CD8-positive, alpha-beta memory T cell (primary cell): Measurements from ENCODE around the gene CXCL8. TPM values are rescaled to one million over a fixed set of nuclear protein-coding genes. Genes with fewer than 3 reads are reported as not detected.

Experiments
- CTCF ChIA-PET: fragments of 350-600 bp; sonication (Branson Sonifier 250); formaldehyde crosslinking; loops from one replicate; lab custom pipeline; 2021; ENCODE audit warnings: antibody characterized with exemption; lab: Charles Lee
- POLR2A ChIA-PET: fragments of 350-600 bp; sonication (Branson Sonifier 250); formaldehyde crosslinking; loops from one replicate; lab custom pipeline; 2021; ENCODE audit warnings: antibody characterized with exemption; lab: Charles Lee
- DNase-seq, 5 donors: peaks; one replicate each; pipeline versions ENCODE4 v3.0.0 to v3.0.0-alpha.2; 2020 to 2022; ENCODE audit warnings: mixed read lengths in 1 of 5
- H3K27ac ChIP-seq: one replicate; pipeline ENCODE4 v1.7.0; 2013; ENCODE audit warnings: low read depth, mild to moderate bottlenecking, low read length, moderate library complexity
- H3K27me3 ChIP-seq: 2 replicates; pipeline ENCODE4 v1.7.0; 2013; ENCODE audit warnings: low read length, mild to moderate bottlenecking; ENCODE audit not compliant: insufficient read depth, poor library complexity, severe bottlenecking
- H3K36me3 ChIP-seq: 2 replicates; pipeline ENCODE4 v1.7.0; 2013; ENCODE audit warnings: mild to moderate bottlenecking, low read length, moderate library complexity; ENCODE audit not compliant: insufficient read depth
- H3K4me1 ChIP-seq: 2 replicates; pipeline ENCODE4 v1.7.0; 2013; ENCODE audit warnings: mild to moderate bottlenecking, low read length, moderate library complexity; ENCODE audit not compliant: insufficient read depth
- H3K4me3 ChIP-seq: 2 replicates; pipeline ENCODE4 v1.7.0; 2013; ENCODE audit warnings: mild to moderate bottlenecking, low read length
- H3K9me3 ChIP-seq: 2 replicates; pipeline ENCODE4 v1.7.0; 2013; ENCODE audit warnings: mild to moderate bottlenecking, low read length
- H3K27ac Mint-ChIP-seq, 8 donors: one replicate each; pipeline ENCODE4 v1.8.0; 2020 to 2021; ENCODE audit warnings: mixed read lengths in 8 of 8, mild to moderate bottlenecking in 6 of 8, inconsistent platforms in 3 of 8, moderate library complexity in 3 of 8
- H3K27me3 Mint-ChIP-seq, 2 donors: one replicate each; pipeline ENCODE4 v1.8.0; 2020 to 2021; ENCODE audit warnings: mixed read lengths in 2 of 2, mild to moderate bottlenecking in 1 of 2, moderate library complexity in 1 of 2
- H3K36me3 Mint-ChIP-seq, 3 donors: one replicate each; pipeline ENCODE4 v1.8.0; 2020 to 2021; ENCODE audit warnings: mixed read lengths in 3 of 3, inconsistent platforms in 1 of 3, mild to moderate bottlenecking in 1 of 3
- H3K4me1 Mint-ChIP-seq, 3 donors: one replicate each; pipeline ENCODE4 v1.8.0; 2020 to 2021; ENCODE audit warnings: mixed read lengths in 3 of 3, inconsistent platforms in 1 of 3, mild to moderate bottlenecking in 1 of 3
- H3K4me3 Mint-ChIP-seq, 7 donors: one replicate each; pipeline ENCODE4 v1.8.0; 2020 to 2021; ENCODE audit warnings: mixed read lengths in 7 of 7, mild to moderate bottlenecking in 6 of 7, moderate library complexity in 4 of 7, inconsistent platforms in 2 of 7
- H3K9me3 Mint-ChIP-seq, 5 donors: one replicate each; pipeline ENCODE4 v1.8.0; 2020 to 2022; ENCODE audit warnings: mixed read lengths in 5 of 5, mild to moderate bottlenecking in 3 of 5, moderate library complexity in 2 of 5, inconsistent platforms in 1 of 5
- polyA plus RNA-seq: library from polyadenylated mRNA; unstranded; fragments of 300-500 nt; fragmentation: Illumina TruSeq; gene quantifications from one replicate; pipeline ENCODE4 v1.2.3, GENCODE V29; 2021
- total RNA-seq, 2 experiments: library from RNA; stranded (reverse); gene quantifications; one replicate each; pipeline ENCODE4 v1.2.3, GENCODE V29; 2021

The CXCL8 gene
- total and polyA plus RNA-seq, 3 experiments from 2014 or later = 0.42 to 0.51 TPM; not detected in 1

- no peak for DNase-seq
- Mint-ChIP-seq H3K36me3 (no peaks in the 10 kb centered on the region), H3K9me3 (peaks cover 0 to 4% (median 0%) of the 10 kb centered on the region in 5 donors), H3K27ac (no peak overlapping the region), H3K27me3 (peaks cover 0 to 3% of the 10 kb centered on the region in 2 donors), H3K4me3 (no peak overlapping the region), H3K4me1 (no peaks in the 10 kb centered on the region)
- H3K4me3 ChIP-seq = no peak overlapping the region
- CTCF ChIA-PET = no interaction called here
- no peaks in the 10 kb centered on the region for H3K9me3 ChIP-seq
- no peaks in the 10 kb centered on the region for H3K4me1 ChIP-seq
- H3K27ac ChIP-seq = no peak overlapping the region
- POLR2A ChIA-PET = no interaction called here
- H3K27me3 ChIP-seq = no peaks in the 10 kb centered on the region
- H3K36me3 ChIP-seq = no peaks in the 10 kb centered on the region
These were observed 30.8 kb upstream of the CXCL8 start for GRCh38 chr4:73709451-73710033.

GRCh38 chr4:73710094-73710493 is 30.3 kb upstream of the CXCL8 start:
- Mint-ChIP-seq H3K27me3 (peaks cover 0 to 3% of the 10 kb centered on the region in 2 donors), H3K27ac (no peak overlapping the region), H3K36me3 (no peaks in the 10 kb centered on the region), H3K9me3 (peaks cover 0 to 4% (median 0%) of the 10 kb centered on the region in 5 donors), H3K4me1 (no peaks in the 10 kb centered on the region), H3K4me3 (no peak overlapping the region)
- no peaks in the 10 kb centered on the region for H3K36me3 ChIP-seq
- H3K4me1 ChIP-seq = no peaks in the 10 kb centered on the region
- H3K27me3 ChIP-seq = no peaks in the 10 kb centered on the region
- no peak overlapping the region for H3K4me3 ChIP-seq
- CTCF ChIA-PET = no interaction called here
- no peak overlapping the region for H3K27ac ChIP-seq
- no peaks in the 10 kb centered on the region for H3K9me3 ChIP-seq
- POLR2A ChIA-PET = no interaction called here
- no peak for DNase-seq

GRCh38 chr4:73711989-73712388 is 28.4 kb upstream of the CXCL8 start:
- CTCF ChIA-PET = no interaction called here
- H3K27ac ChIP-seq = no peak overlapping the region
- Mint-ChIP-seq H3K4me3 (no peak overlapping the region), H3K27ac (no peak overlapping the region), H3K9me3 (peaks cover 0 to 4% (median 0%) of the 10 kb centered on the region in 5 donors), H3K27me3 (peaks cover 0 to 3% of the 10 kb centered on the region in 2 donors), H3K36me3 (no peaks in the 10 kb centered on the region), H3K4me1 (no peaks in the 10 kb centered on the region)
- H3K9me3 ChIP-seq = no peaks in the 10 kb centered on the region
- POLR2A ChIA-PET = no interaction called here
- DNase-seq = no peak
- no peaks in the 10 kb centered on the region for H3K4me1 ChIP-seq
- H3K36me3 ChIP-seq = no peaks in the 10 kb centered on the region
- H3K4me3 ChIP-seq = no peak overlapping the region
- H3K27me3 ChIP-seq = no peaks in the 10 kb centered on the region

- no peaks in the 10 kb centered on the region for H3K36me3 Mint-ChIP-seq
- no peaks in the 10 kb centered on the region for H3K4me1 Mint-ChIP-seq
- H3K27me3 Mint-ChIP-seq = no peaks in the 10 kb centered on the region
- ChIA-PET POLR2A (no interaction called here), CTCF (no interaction called here)
- Histone ChIP-seq H3K27ac (no peak overlapping the region), H3K4me1 (no peaks in the 10 kb centered on the region), H3K4me3 (no peak overlapping the region), H3K9me3 (no peaks in the 10 kb centered on the region), H3K36me3 (no peaks in the 10 kb centered on the region), H3K27me3 (no peaks in the 10 kb centered on the region)
- DNase-seq = no peak
- no peak overlapping the region for H3K4me3 Mint-ChIP-seq
- H3K9me3 Mint-ChIP-seq = peaks cover 0 to 4% (median 0%) of the 10 kb centered on the region in 5 donors
- H3K27ac Mint-ChIP-seq = no peak overlapping the region
These were observed 26.7 kb upstream of the CXCL8 start for GRCh38 chr4:73713650-73714049.

- H3K27ac ChIP-seq = no peak overlapping the region
- H3K4me3 ChIP-seq = no peak overlapping the region
- DNase-seq = no peak
- Mint-ChIP-seq H3K36me3 (no peaks in the 10 kb centered on the region), H3K4me3 (no peak overlapping the region), H3K9me3 (peaks cover 0 to 4% (median 0%) of the 10 kb centered on the region in 5 donors), H3K4me1 (no peaks in the 10 kb centered on the region), H3K27me3 (no peaks in the 10 kb centered on the region), H3K27ac (no peak overlapping the region)
- POLR2A ChIA-PET = no interaction called here
- no peaks in the 10 kb centered on the region for H3K27me3 ChIP-seq
- CTCF ChIA-PET = no interaction called here
- H3K36me3 ChIP-seq = no peaks in the 10 kb centered on the region
- H3K4me1 ChIP-seq = no peaks in the 10 kb centered on the region
- H3K9me3 ChIP-seq = no peaks in the 10 kb centered on the region
These were observed 25.7 kb upstream of the CXCL8 start for GRCh38 chr4:73714647-73715046.

- Mint-ChIP-seq H3K4me1 (no peaks in the 10 kb centered on the region), H3K4me3 (no peak overlapping the region), H3K27ac (no peak overlapping the region), H3K9me3 (peaks cover 0 to 4% (median 0%) of the 10 kb centered on the region in 5 donors), H3K27me3 (no peaks in the 10 kb centered on the region), H3K36me3 (no peaks in the 10 kb centered on the region)
- DNase-seq = no peak
- no peak overlapping the region for H3K4me3 ChIP-seq
- no peaks in the 10 kb centered on the region for H3K27me3 ChIP-seq
- no peaks in the 10 kb centered on the region for H3K9me3 ChIP-seq
- no peaks in the 10 kb centered on the region for H3K4me1 ChIP-seq
- no peaks in the 10 kb centered on the region for H3K36me3 ChIP-seq
- POLR2A ChIA-PET = no interaction called here
- CTCF ChIA-PET = no interaction called here
- no peak overlapping the region for H3K27ac ChIP-seq
These were observed 24.7 kb upstream of the CXCL8 start for GRCh38 chr4:73715659-73716058.

GRCh38 chr4:73718375-73719373 is 21.7 kb upstream of the CXCL8 start:
- Histone ChIP-seq H3K9me3 (no peaks in the 10 kb centered on the region), H3K27ac (no peak overlapping the region), H3K4me1 (no peaks in the 10 kb centered on the region), H3K4me3 (no peak overlapping the region), H3K36me3 (no peaks in the 10 kb centered on the region), H3K27me3 (no peaks in the 10 kb centered on the region)
- ChIA-PET CTCF (no interaction called here), POLR2A (no interaction called here)
- no peak overlapping the region for H3K4me3 Mint-ChIP-seq
- no peak for DNase-seq
- H3K27me3 Mint-ChIP-seq = no peaks in the 10 kb centered on the region
- H3K27ac Mint-ChIP-seq = no peak overlapping the region
- peaks cover 0 to 2% (median 0%) of the 10 kb centered on the region in 5 donors for H3K9me3 Mint-ChIP-seq
- H3K36me3 Mint-ChIP-seq = no peaks in the 10 kb centered on the region
- no peaks in the 10 kb centered on the region for H3K4me1 Mint-ChIP-seq

- Mint-ChIP-seq H3K27me3 (no peaks in the 10 kb centered on the region), H3K4me3 (no peak overlapping the region), H3K36me3 (no peaks in the 10 kb centered on the region), H3K9me3 (peaks cover 0 to 2% (median 0%) of the 10 kb centered on the region in 5 donors), H3K27ac (no peak overlapping the region), H3K4me1 (no peaks in the 10 kb centered on the region)
- Histone ChIP-seq H3K36me3 (no peaks in the 10 kb centered on the region), H3K9me3 (no peaks in the 10 kb centered on the region), H3K27ac (no peak overlapping the region), H3K4me3 (no peak overlapping the region), H3K27me3 (no peaks in the 10 kb centered on the region), H3K4me1 (no peaks in the 10 kb centered on the region)
- CTCF ChIA-PET = no interaction called here
- POLR2A ChIA-PET = no interaction called here
- no peak for DNase-seq
These were observed 18.9 kb upstream of the CXCL8 start for GRCh38 chr4:73721435-73721834.
